PC-3 (cell line): Measurements from ENCODE around the gene TPPP3. TPM values are rescaled to one million over a fixed set of nuclear protein-coding genes. Genes with fewer than 3 reads are reported as not detected.
A peak's percentile ranks its signal among the peaks of the same experiment; 100 is the strongest.

Source experiments
- ATAC-seq: fragments of 200-7000 bp; cut with Tn5 transposase; 2 replicates; pipeline ENCODE4 v1.9.1; 2020; ENCODE audit warnings: mild to moderate bottlenecking, moderate library complexity
- BruUV-seq: library from RNA; stranded (reverse); fragments of 400-500 nt; replicated peaks from 2 replicates; lab custom pipeline; 2021; lab: Mats Ljungman, UMichigan
- CTCF ChIA-PET: fragments of 300-600 bp; sonication (Branson Sonifier 250); formaldehyde crosslinking; loops from one replicate; lab custom pipeline; 2022; ENCODE audit warnings: antibody characterized with exemption; lab: Charles Lee
- POLR2A ChIA-PET: fragments of 300-600 bp; sonication (Branson Sonifier 250); formaldehyde crosslinking; loops from one replicate; lab custom pipeline; 2022; ENCODE audit warnings: antibody characterized with exemption; ENCODE audit not compliant: unreplicated experiment; lab: Charles Lee
- DNase-seq: peaks from one replicate; pipeline ENCODE4 v3.0.0-alpha.2; 2015
- H2AFZ ChIP-seq: fragments of 300-600 bp; sonication (generic); 2 replicates; pipeline ENCODE4 v1.6.0; 2016; ENCODE audit warnings: antibody characterized with exemption, low read length
- H3F3A ChIP-seq: fragments of 300-600 bp; sonication (generic); one replicate; pipeline ENCODE4 v1.6.0; 2017; ENCODE audit warnings: antibody characterized with exemption, low read length, control low read depth, mild to moderate bottlenecking; ENCODE audit not compliant: unreplicated experiment
- H3K27ac ChIP-seq: fragments of 300-600 bp; sonication (generic); 2 replicates; pipeline ENCODE4 v1.5.1; 2016; ENCODE audit warnings: mild to moderate bottlenecking, low read length
- H3K27me3 ChIP-seq: fragments of 300-600 bp; sonication (generic); 2 replicates; pipeline ENCODE4 v1.6.1; 2016; ENCODE audit warnings: low read length, mixed read lengths
- H3K36me3 ChIP-seq: fragments of 300-600 bp; sonication (generic); 2 replicates; pipeline ENCODE4 v1.6.1; 2016; ENCODE audit warnings: low read depth, mixed run types, low read length, mixed read lengths
- H3K4me1 ChIP-seq: fragments of 300-600 bp; sonication (generic); 2 replicates; pipeline ENCODE4 v1.5.1; 2016; ENCODE audit warnings: low read length; ENCODE audit not compliant: insufficient read depth
- H3K4me2 ChIP-seq: fragments of 300-600 bp; sonication (generic); 2 replicates; pipeline ENCODE4 v1.6.0; 2016; ENCODE audit warnings: low read length
- H3K4me3 ChIP-seq: fragments of 300-600 bp; sonication (generic); 2 replicates; pipeline ENCODE4 v1.5.1; 2016; ENCODE audit warnings: mild to moderate bottlenecking, low read length, mixed read lengths
- H3K79me2 ChIP-seq: fragments of 300-600 bp; sonication (generic); 2 replicates; pipeline ENCODE4 v1.6.1; 2017; ENCODE audit warnings: low read length, mixed read lengths
- H3K9ac ChIP-seq: fragments of 300-600 bp; sonication (generic); 2 replicates; pipeline ENCODE4 v1.6.0; 2016; ENCODE audit warnings: mild to moderate bottlenecking, low read length
- H3K9me2 ChIP-seq: fragments of 300-600 bp; sonication (generic); replicated peaks from 2 replicates; pipeline ENCODE4 v1.6.1; 2016; ENCODE audit warnings: mixed run types, low read length, mixed read lengths
- H3K9me3 ChIP-seq: fragments of 300-600 bp; sonication (generic); 2 replicates; pipeline ENCODE4 v1.6.1; 2016; ENCODE audit warnings: low read length, mixed read lengths
- H4K20me1 ChIP-seq: fragments of 300-600 bp; sonication (generic); 2 replicates; pipeline ENCODE4 v1.6.1; 2016; ENCODE audit warnings: low read length, mixed read lengths
- EZH2 ChIP-seq: fragments of 300-600 bp; sonication (generic); IDR thresholded peaks from one replicate; pipeline ENCODE4 v1.6.1; 2017; ENCODE audit warnings: antibody characterized with exemption, mild to moderate bottlenecking, low read length; ENCODE audit not compliant: unreplicated experiment
- EZH2phosphoT487 ChIP-seq: fragments of 300-600 bp; sonication (generic); IDR thresholded peaks from 2 replicates; pipeline ENCODE4 v1.6.1; 2018; ENCODE audit warnings: mild to moderate bottlenecking, antibody characterized with exemption, low read length, borderline replicate concordance
- intact Hi-C: fragments of 100-400 bp; cut with micrococcal nuclease; formaldehyde crosslinking; loops from 2 replicates; pipeline ENCODE4 v1.9.0; 2023
- total RNA-seq: library from RNA; depleted of rRNA; stranded (reverse); fragments of >200 nt; gene quantifications from 2 replicates; pipeline ENCODE4 v1.2.3, GENCODE V29; 2014
- TF ChIP-seq, protein P1 (sequence below): fragments of 300-600 bp; sonication (generic); conservative IDR thresholded peaks from 2 replicates; pipeline ENCODE4 v1.5.1; 2017; ENCODE audit warnings: antibody characterized with exemption, low read depth, mild to moderate bottlenecking, low read length

TPPP3 gene
- total RNA-seq, 1 experiment from 2014 or later: not detected

DNA sequence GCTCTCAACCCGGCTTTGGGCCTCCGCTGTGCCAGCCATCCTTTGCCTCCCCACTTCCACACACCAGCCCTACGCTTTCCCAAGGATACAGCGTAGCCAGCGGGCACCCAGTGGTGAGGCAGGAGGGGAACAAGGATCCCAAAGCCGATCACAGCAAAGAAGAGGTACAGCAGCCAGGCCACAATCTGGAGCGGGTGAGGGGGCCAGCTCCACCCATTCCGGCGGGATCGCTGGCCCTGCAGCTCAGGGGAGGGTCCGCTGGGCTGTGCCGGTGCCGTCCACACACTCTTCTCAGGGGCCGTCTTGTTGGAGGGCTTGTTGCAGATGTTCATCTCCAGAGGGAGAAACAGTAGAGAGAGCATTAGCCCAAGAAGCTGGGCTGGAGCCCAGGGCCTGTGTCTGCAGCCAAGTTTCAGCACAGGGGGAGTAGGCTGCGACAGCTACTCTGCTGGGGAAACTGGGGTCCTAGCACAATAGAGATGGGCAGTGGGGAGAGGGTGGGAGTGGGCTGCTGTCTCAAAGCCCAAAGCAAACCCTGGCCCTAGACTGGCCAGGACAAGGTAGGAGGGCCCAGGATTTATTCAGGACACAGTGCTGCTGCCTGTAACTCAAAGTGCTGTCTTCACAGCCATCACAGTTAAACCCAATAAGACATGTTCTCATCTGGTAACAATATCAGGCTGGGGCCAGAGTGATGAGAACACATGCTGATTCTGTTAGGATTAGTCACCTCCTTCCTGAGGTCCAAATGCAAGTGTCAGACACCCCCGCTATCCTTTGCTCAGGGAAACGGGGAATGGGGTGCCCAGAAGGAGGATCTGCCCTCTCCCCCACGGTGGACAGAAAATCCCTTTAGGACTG lies 13.0 kb upstream of the TPPP3 start:
- H3K4me2 ChIP-seq: no peak overlapping the region
- intact Hi-C loops: no loop called here
- H3K9me3 ChIP-seq: no peaks in the 10 kb centered on the region
- ChIA-PET POLR2A (no interaction called here), CTCF (no interaction called here)
- H2AFZ ChIP-seq: no peak overlapping the region
- ATAC-seq (peak; percentile 65), DNase-seq (peak; percentile 39)
- H3K36me3 ChIP-seq: no peaks in the 10 kb centered on the region
- no peaks in the 10 kb centered on the region for H3F3A ChIP-seq
- no peak overlapping the region for H3K9ac ChIP-seq
- H3K4me1 ChIP-seq: peaks cover 34% of the 10 kb centered on the region
- no peak overlapping the region for H3K27ac ChIP-seq
- no peaks in the 10 kb centered on the region for H3K9me2 ChIP-seq
- H3K4me3 ChIP-seq: no peak overlapping the region
- no peak for TF ChIP-seq EZH2
- TF ChIP-seq, protein P1, sequence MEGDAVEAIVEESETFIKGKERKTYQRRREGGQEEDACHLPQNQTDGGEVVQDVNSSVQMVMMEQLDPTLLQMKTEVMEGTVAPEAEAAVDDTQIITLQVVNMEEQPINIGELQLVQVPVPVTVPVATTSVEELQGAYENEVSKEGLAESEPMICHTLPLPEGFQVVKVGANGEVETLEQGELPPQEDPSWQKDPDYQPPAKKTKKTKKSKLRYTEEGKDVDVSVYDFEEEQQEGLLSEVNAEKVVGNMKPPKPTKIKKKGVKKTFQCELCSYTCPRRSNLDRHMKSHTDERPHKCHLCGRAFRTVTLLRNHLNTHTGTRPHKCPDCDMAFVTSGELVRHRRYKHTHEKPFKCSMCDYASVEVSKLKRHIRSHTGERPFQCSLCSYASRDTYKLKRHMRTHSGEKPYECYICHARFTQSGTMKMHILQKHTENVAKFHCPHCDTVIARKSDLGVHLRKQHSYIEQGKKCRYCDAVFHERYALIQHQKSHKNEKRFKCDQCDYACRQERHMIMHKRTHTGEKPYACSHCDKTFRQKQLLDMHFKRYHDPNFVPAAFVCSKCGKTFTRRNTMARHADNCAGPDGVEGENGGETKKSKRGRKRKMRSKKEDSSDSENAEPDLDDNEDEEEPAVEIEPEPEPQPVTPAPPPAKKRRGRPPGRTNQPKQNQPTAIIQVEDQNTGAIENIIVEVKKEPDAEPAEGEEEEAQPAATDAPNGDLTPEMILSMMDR: no peak
- no peak for TF ChIP-seq EZH2phosphoT487
- no peaks in the 10 kb centered on the region for H3K79me2 ChIP-seq
- H4K20me1 ChIP-seq: no peaks in the 10 kb centered on the region
- no TSS peak for BruUV-seq
- no peaks in the 10 kb centered on the region for H3K27me3 ChIP-seq

GRCh38 chr16:67405336-67405735 lies 12.0 kb upstream of the TPPP3 start:
- Histone ChIP-seq H3K36me3 (no peaks in the 10 kb centered on the region), H3K4me1 (peaks cover 34% of the 10 kb centered on the region), H3K4me2 (peak overlapping the region; percentile 44), H3K9ac (peak overlapping the region; percentile 21; the same call in 1 of the 2 replicates), H3F3A (no peaks in the 10 kb centered on the region), H3K27ac (peak overlapping the region; percentile 96), H3K9me3 (no peaks in the 10 kb centered on the region), H3K79me2 (no peaks in the 10 kb centered on the region), H4K20me1 (no peaks in the 10 kb centered on the region), H2AFZ (no peak overlapping the region), H3K27me3 (no peaks in the 10 kb centered on the region), H3K9me2 (no peaks in the 10 kb centered on the region), H3K4me3 (no peak overlapping the region)
- ChIA-PET POLR2A (no interaction called here), CTCF (no interaction called here)
- TSS peak; percentile 56 for BruUV-seq
- no peak for ATAC-seq
- intact Hi-C loops: no loop called here
- DNase-seq: no peak
- TF ChIP-seq, protein P1: no peak
- TF ChIP-seq EZH2phosphoT487 (no peak), EZH2 (no peak)

DNA sequence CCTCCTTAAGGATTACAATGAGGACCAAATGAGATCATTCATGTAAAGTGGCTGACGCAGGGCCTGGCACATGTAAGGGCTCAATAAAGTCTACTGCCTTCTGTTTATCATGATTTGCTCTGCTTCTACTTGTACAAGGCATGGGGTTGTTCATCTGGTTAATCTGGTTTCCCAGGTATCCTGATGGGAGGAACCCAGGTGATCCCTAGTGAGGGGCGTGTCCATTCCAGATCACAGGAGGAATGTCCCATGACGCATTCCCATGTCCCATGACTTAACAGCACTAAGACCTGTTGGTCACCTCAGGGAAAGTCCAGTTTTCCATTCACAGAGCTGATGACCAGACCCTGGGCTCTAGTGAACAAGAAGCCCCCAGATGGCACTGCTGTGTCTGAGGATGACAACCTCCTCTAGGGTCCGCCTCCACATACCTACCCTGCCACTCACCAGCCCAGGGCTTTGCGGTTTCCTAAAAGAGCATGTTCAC lies 11.5 kb upstream of the TPPP3 start:
- Histone ChIP-seq H3K9ac (peak overlapping the region; percentile 62; the same call in 1 of the 2 replicates), H3K4me2 (peak overlapping the region; percentile 66), H3K79me2 (no peaks in the 10 kb centered on the region), H4K20me1 (no peaks in the 10 kb centered on the region), H3F3A (no peaks in the 10 kb centered on the region), H3K36me3 (no peaks in the 10 kb centered on the region), H3K4me3 (no peak overlapping the region), H3K9me2 (no peaks in the 10 kb centered on the region), H3K9me3 (no peaks in the 10 kb centered on the region), H3K27ac (peak overlapping the region; percentile 96), H2AFZ (no peak overlapping the region), H3K27me3 (no peaks in the 10 kb centered on the region), H3K4me1 (peaks cover 34% of the 10 kb centered on the region)
- ChIA-PET CTCF (no interaction called here), POLR2A (no interaction called here)
- peak; percentile 83 for ATAC-seq
- intact Hi-C loops: no loop called here
- BruUV-seq: no TSS peak
- TF ChIP-seq, protein P1: no peak
- no peak for TF ChIP-seq EZH2
- TF ChIP-seq EZH2phosphoT487: no peak
- peak; percentile 96 for DNase-seq
